Activated CD4-positive, alpha-beta memory T cell treated with anti-CD3 and anti-CD28 coated beads, Interleukin-2, amount 10 ng/mL, durations not matched to agents 7 days and 5 days (primary cell): ENCODE measurements around the gene SYT8. TPM values are rescaled to one million over a fixed set of nuclear protein-coding genes. Genes with fewer than 3 reads are reported as not detected.
A peak's percentile ranks its signal among the peaks of the same experiment; 100 is the strongest.

Source experiments
- CTCF ChIA-PET: fragments of 350-600 bp; sonication (Branson Sonifier 250); formaldehyde crosslinking; loops from one replicate; lab custom pipeline; 2021; ENCODE audit warnings: antibody characterized with exemption, inconsistent platforms; lab: Charles Lee
- POLR2A ChIA-PET: fragments of 350-600 bp; sonication (Branson Sonifier 250); formaldehyde crosslinking; loops from one replicate; lab custom pipeline; 2021; ENCODE audit warnings: antibody characterized with exemption; lab: Charles Lee
- DNase-seq: peaks from one replicate; pipeline ENCODE4 v3.0.0-alpha.2; 2020
- H3K27ac Mint-ChIP-seq: one replicate; pipeline ENCODE4 v1.8.0; 2021; ENCODE audit warnings: mild to moderate bottlenecking, mixed read lengths
- H3K27me3 Mint-ChIP-seq: one replicate; pipeline ENCODE4 v1.8.0; 2021; ENCODE audit warnings: mixed read lengths
- H3K36me3 Mint-ChIP-seq: one replicate; pipeline ENCODE4 v1.8.0; 2021; ENCODE audit warnings: low read depth, mixed read lengths
- H3K4me1 Mint-ChIP-seq: one replicate; pipeline ENCODE4 v1.8.0; 2021; ENCODE audit warnings: mixed read lengths
- H3K4me3 Mint-ChIP-seq: one replicate; pipeline ENCODE4 v1.8.0; 2021; ENCODE audit warnings: mild to moderate bottlenecking, mixed read lengths
- H3K9me3 Mint-ChIP-seq: one replicate; pipeline ENCODE4 v1.8.0; 2021; ENCODE audit warnings: mixed read lengths
- total RNA-seq, 2 experiments: library from RNA; stranded (reverse); gene quantifications; one replicate each; pipeline ENCODE4 v1.2.3, GENCODE V29; 2021

SYT8 gene
- total RNA-seq, 2 experiments from 2014 or later, result not detected

GRCh38 chr11:1838426-1839144, 3.8 kb downstream of the SYT8 start, which contains the start of gene TNNI2:
TNNI2 (plus strand) TSS chr11:1838981; CDS start chr11:1839697, 716 bp downstream.
- Mint-ChIP-seq H3K27me3 (peaks cover under 1% of the 10 kb centered on the region), H3K4me1 (peaks cover 17% of the 10 kb centered on the region), H3K36me3 (no peaks in the 10 kb centered on the region), H3K9me3 (no peaks in the 10 kb centered on the region), H3K4me3 (no peak within 1 kb of the TSS), H3K27ac (no peak within 1 kb of the TSS)
- ChIA-PET CTCF (interaction anchor here (1.0 to 2.0 kb wide), 5 partner anchors 44 to 313 kb away, joined by 3 to 6 read pairs (median 5); no protein-coding TSS in a partner anchor), POLR2A (interaction anchor here (1.0 kb wide), 1 partner anchor 12 kb away, joined by 6 read pairs; no protein-coding TSS in a partner anchor)
- no peak for DNase-seq

GRCh38 chr11:1839204-1839923, 4.6 kb downstream of the SYT8 start:
- POLR2A ChIA-PET, result interaction anchor here (1.0 kb wide), 1 partner anchor 11 kb away, joined by 6 read pairs; no protein-coding TSS in a partner anchor
- H3K27ac Mint-ChIP-seq, result no peak overlapping the region
- CTCF ChIA-PET, result interaction anchor here (0.6 to 2.0 kb wide), 6 partner anchors 12 to 312 kb away, joined by 3 to 6 read pairs (median 4); no protein-coding TSS in a partner anchor
- H3K4me3 Mint-ChIP-seq, result no peak overlapping the region
- H3K9me3 Mint-ChIP-seq, result no peaks in the 10 kb centered on the region
- peaks cover 25% of the 10 kb centered on the region for H3K4me1 Mint-ChIP-seq
- H3K36me3 Mint-ChIP-seq, result no peaks in the 10 kb centered on the region
- DNase-seq, result no peak
- no peaks in the 10 kb centered on the region for H3K27me3 Mint-ChIP-seq

GRCh38 chr11:1839924-1840779, 5.4 kb downstream of the SYT8 start:
- no peaks in the 10 kb centered on the region for H3K36me3 Mint-ChIP-seq
- DNase-seq, result peak; percentile 48
- no peak overlapping the region for H3K27ac Mint-ChIP-seq
- H3K9me3 Mint-ChIP-seq, result no peaks in the 10 kb centered on the region
- H3K27me3 Mint-ChIP-seq, result no peaks in the 10 kb centered on the region
- peaks cover 33% of the 10 kb centered on the region for H3K4me1 Mint-ChIP-seq
- POLR2A ChIA-PET, result interaction anchor here (2.2 kb wide), 1 partner anchor 12 kb away, joined by 21 read pairs; the partner anchor contains the start of gene LSP1
- no peak overlapping the region for H3K4me3 Mint-ChIP-seq
- CTCF ChIA-PET, result interaction anchor here (0.6 to 2.0 kb wide), 4 partner anchors 11 to 312 kb away, joined by 3 to 6 read pairs (median 4); no protein-coding TSS in a partner anchor

DNA sequence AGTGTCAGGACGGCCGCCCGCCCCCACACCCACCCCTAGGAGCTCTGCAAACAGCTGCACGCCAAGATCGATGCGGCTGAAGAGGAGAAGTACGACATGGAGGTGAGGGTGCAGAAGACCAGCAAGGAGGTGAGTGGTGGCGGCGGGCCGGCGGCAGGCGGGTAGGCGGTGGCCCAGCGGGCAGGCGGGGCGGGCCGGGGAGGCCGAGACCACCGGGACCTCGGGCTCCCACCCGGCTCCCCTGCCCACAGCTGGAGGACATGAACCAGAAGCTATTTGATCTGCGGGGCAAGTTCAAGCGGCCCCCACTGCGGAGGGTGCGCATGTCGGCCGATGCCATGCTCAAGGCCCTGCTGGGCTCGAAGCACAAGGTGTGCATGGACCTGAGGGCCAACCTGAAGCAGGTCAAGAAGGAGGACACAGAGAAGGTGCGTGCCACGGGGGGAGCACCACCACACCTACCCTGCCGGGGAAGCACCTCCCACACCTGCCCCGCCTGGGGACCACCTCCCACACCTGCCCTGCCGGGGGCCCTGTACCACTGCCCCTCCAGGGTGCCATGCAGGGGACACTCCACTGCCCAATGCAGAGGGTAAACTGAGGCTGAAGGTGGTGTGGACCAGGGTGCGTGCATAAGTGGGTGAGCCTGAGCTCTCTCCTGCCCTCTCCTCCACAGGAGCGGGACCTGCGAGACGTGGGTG, 6.1 kb downstream of the SYT8 start:
- H3K4me1 Mint-ChIP-seq, result peaks cover 41% of the 10 kb centered on the region
- CTCF ChIA-PET, result interaction anchor here (1.2 to 1.4 kb wide), 2 partner anchors 10 to 41 kb away, joined by 4 read pairs; no protein-coding TSS in a partner anchor
- H3K36me3 Mint-ChIP-seq, result no peaks in the 10 kb centered on the region
- no peak for DNase-seq
- no peak overlapping the region for H3K4me3 Mint-ChIP-seq
- POLR2A ChIA-PET, result interaction anchor here (2.2 kb wide), 1 partner anchor 11 kb away, joined by 21 read pairs; the partner anchor contains the start of gene LSP1
- no peak overlapping the region for H3K27ac Mint-ChIP-seq
- H3K27me3 Mint-ChIP-seq, result no peaks in the 10 kb centered on the region
- no peaks in the 10 kb centered on the region for H3K9me3 Mint-ChIP-seq

DNA sequence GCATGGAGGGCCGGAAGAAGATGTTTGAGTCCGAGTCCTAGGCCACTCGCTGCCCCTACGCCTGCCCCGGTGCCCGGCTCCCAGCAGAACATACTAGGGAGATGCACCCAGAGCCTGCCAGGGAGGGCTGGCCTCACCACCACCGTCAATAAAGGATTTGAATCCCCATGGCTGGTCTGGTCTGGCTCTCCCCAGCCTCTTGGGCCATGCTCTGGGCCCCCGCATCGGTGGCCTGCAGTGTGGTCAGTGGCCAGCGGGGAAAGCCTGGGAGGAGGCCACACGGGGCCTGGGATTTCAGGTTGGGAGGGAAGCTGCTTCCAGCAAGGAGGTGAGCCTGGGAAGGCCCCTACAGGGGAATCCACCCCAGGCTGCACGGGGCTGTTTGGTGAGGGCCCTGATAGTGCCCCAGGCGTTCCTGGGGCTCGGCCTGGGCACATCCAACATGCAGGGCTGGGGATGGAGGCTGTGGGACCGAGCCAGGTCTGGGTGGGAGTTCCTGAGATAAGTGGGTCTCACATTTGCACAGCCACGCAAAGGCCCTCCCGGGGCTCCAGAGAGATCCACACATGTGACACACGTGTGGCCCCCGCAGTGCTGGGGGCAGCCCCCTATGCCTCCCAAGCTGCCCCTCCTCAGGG, 6.8 kb downstream of the SYT8 start:
- H3K36me3 Mint-ChIP-seq, result no peaks in the 10 kb centered on the region
- H3K4me3 Mint-ChIP-seq, result no peak overlapping the region
- no peak for DNase-seq
- no peak overlapping the region for H3K27ac Mint-ChIP-seq
- ChIA-PET POLR2A (interaction anchor here (2.2 kb wide), 1 partner anchor 10 kb away, joined by 21 read pairs; the partner anchor contains the start of gene LSP1), CTCF (interaction anchor here (0.7 to 1.4 kb wide), 2 partner anchors 9 kb away, joined by 3 to 4 read pairs; no protein-coding TSS in a partner anchor)
- no peaks in the 10 kb centered on the region for H3K9me3 Mint-ChIP-seq
- H3K27me3 Mint-ChIP-seq, result no peaks in the 10 kb centered on the region
- H3K4me1 Mint-ChIP-seq, result peaks cover 48% of the 10 kb centered on the region

GRCh38 chr11:1842149-1843097, 7.6 kb downstream of the SYT8 start:
- Mint-ChIP-seq H3K27me3 (no peaks in the 10 kb centered on the region), H3K9me3 (no peaks in the 10 kb centered on the region), H3K36me3 (no peaks in the 10 kb centered on the region), H3K27ac (peak overlapping the region; percentile 21), H3K4me1 (peaks cover 51% of the 10 kb centered on the region), H3K4me3 (no peak overlapping the region)
- DNase-seq, result no peak
- ChIA-PET POLR2A (interaction anchor here (0.7 to 2.2 kb wide), 3 partner anchors 9 to 28 kb away, joined by 3 to 21 read pairs (median 3); partner anchors contain the start of gene LSP1), CTCF (interaction anchor here (0.7 to 1.1 kb wide), 2 partner anchors 10 to 40 kb away, joined by 3 read pairs; no protein-coding TSS in a partner anchor)

DNA sequence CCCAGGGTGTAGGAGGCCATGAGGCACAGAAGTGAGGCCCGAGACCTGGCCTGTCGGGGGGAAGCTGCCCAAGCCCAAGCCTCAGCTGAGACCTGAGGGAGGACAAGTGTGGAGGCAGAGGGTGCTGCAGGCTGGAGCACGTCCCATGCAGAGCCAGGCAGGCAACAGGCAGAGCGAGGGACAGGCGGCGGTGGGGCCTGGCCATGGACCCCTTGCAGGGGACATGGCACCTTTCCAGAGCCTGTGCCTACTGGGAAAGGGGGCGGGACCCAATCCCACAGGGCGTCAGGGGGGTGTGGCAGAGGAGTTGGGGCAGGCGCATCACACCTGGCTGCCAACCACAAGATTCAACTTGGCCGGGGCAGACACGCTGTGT, 8.3 kb downstream of the SYT8 start:
- H3K4me3 Mint-ChIP-seq, result no peak overlapping the region
- no peaks in the 10 kb centered on the region for H3K9me3 Mint-ChIP-seq
- ChIA-PET CTCF (interaction anchor here (1.1 kb wide), 1 partner anchor 39 kb away, joined by 3 read pairs; no protein-coding TSS in a partner anchor), POLR2A (interaction anchor here (0.7 to 1.5 kb wide), 3 partner anchors 10 to 27 kb away, joined by 3 to 7 read pairs (median 3); partner anchors contain the start of gene LSP1)
- no peaks in the 10 kb centered on the region for H3K27me3 Mint-ChIP-seq
- H3K36me3 Mint-ChIP-seq, result no peaks in the 10 kb centered on the region
- peak overlapping the region; percentile 21 for H3K27ac Mint-ChIP-seq
- H3K4me1 Mint-ChIP-seq, result peaks cover 54% of the 10 kb centered on the region
- no peak for DNase-seq

DNA sequence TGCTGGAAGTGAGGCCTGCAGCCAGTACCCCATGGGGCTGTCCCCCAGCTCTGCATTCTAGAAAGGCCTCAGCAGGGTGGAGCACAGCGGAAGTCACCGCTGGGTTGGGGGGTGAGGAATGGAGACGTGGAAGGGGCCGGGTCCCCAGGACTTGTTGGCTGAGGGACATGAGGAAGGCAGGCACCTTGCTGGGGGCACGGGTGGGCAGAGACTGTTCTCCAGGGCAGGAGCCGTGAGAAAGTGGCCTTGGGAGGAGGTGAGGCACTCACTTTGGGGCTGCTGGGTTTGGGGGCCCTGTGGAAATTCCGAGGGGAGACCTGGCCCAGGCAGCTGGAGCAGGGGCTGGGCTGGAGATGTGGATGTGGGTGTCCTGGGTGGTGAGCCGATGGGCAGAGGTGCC, 9.0 kb downstream of the SYT8 start:
- ChIA-PET POLR2A (interaction anchor here (1.5 kb wide), 1 partner anchor 9 kb away, joined by 7 read pairs; the partner anchor contains the start of gene LSP1), CTCF (no interaction called here)
- no peaks in the 10 kb centered on the region for H3K9me3 Mint-ChIP-seq
- peak overlapping the region; percentile 93 for H3K27ac Mint-ChIP-seq
- peaks cover 60% of the 10 kb centered on the region for H3K4me1 Mint-ChIP-seq
- peaks cover 2% of the 10 kb centered on the region for H3K27me3 Mint-ChIP-seq
- H3K4me3 Mint-ChIP-seq, result peak overlapping the region; percentile 30
- H3K36me3 Mint-ChIP-seq, result no peaks in the 10 kb centered on the region
- DNase-seq, result no peak

- peak; percentile 76 for DNase-seq
- peaks cover 64% of the 10 kb centered on the region for H3K4me1 Mint-ChIP-seq
- H3K36me3 Mint-ChIP-seq, result no peaks in the 10 kb centered on the region
- H3K27me3 Mint-ChIP-seq, result peaks cover 2% of the 10 kb centered on the region
- peak overlapping the region; percentile 93 for H3K27ac Mint-ChIP-seq
- CTCF ChIA-PET, result no interaction called here
- POLR2A ChIA-PET, result interaction anchor here (1.5 kb wide), 1 partner anchor 8 kb away, joined by 7 read pairs; the partner anchor contains the start of gene LSP1
- H3K4me3 Mint-ChIP-seq, result peak overlapping the region; percentile 58
- H3K9me3 Mint-ChIP-seq, result no peaks in the 10 kb centered on the region
Measured at GRCh38 chr11:1844221-1845094, 9.7 kb downstream of the SYT8 start.

- CTCF ChIA-PET, result interaction anchor here (0.9 to 1.3 kb wide), 2 partner anchors 37 to 307 kb away, joined by 3 to 4 read pairs; no protein-coding TSS in a partner anchor
- POLR2A ChIA-PET, result no interaction called here
- Mint-ChIP-seq H3K27ac (peak overlapping the region; percentile 93), H3K4me1 (peaks cover 64% of the 10 kb centered on the region), H3K4me3 (peak overlapping the region; percentile 58), H3K36me3 (no peaks in the 10 kb centered on the region), H3K27me3 (peaks cover 2% of the 10 kb centered on the region), H3K9me3 (no peaks in the 10 kb centered on the region)
- no peak for DNase-seq
Measured at GRCh38 chr11:1845095-1845429, 10.3 kb downstream of the SYT8 start.
